ENCODE measurements around the gene BMP7. TPM values are rescaled to one million over a fixed set of nuclear protein-coding genes. Genes with fewer than 3 reads are reported as not detected.

Gene BMP7
- total RNA-seq, 2 experiments from 2014 or later = not detected

- Mint-ChIP-seq H3K36me3 (no peaks in the 10 kb centered on the region), H3K9me3 (no peaks in the 10 kb centered on the region), H3K4me1 (peaks cover 2% of the 10 kb centered on the region), H3K27me3 (peaks cover 20% of the 10 kb centered on the region), H3K27ac (no peak overlapping the region), H3K4me3 (no peak overlapping the region)
- ATAC-seq (ENCODE audit: low read depth) (no peak), DNase-seq (no peak)
- POLR2A ChIA-PET = no interaction called here
These were observed 35.3 kb downstream of the BMP7 start for GRCh38 chr20:57231161-57231560.

GRCh38 chr20:57230247-57230646 lies 36.2 kb downstream of the BMP7 start:
- Mint-ChIP-seq H3K27ac (no peak overlapping the region), H3K36me3 (no peaks in the 10 kb centered on the region), H3K27me3 (peaks cover 13% of the 10 kb centered on the region), H3K9me3 (no peaks in the 10 kb centered on the region), H3K4me1 (peaks cover 2% of the 10 kb centered on the region), H3K4me3 (no peak overlapping the region)
- POLR2A ChIA-PET = no interaction called here
- DNase-seq (no peak), ATAC-seq (ENCODE audit: low read depth) (no peak)

GRCh38 chr20:57229490-57229889 lies 37.0 kb downstream of the BMP7 start:
- ATAC-seq (ENCODE audit: low read depth) = no peak
- no peak for DNase-seq
- no peaks in the 10 kb centered on the region for H3K36me3 Mint-ChIP-seq
- no peak overlapping the region for H3K27ac Mint-ChIP-seq
- POLR2A ChIA-PET = no interaction called here
- H3K4me3 Mint-ChIP-seq = no peak overlapping the region
- peaks cover 2% of the 10 kb centered on the region for H3K4me1 Mint-ChIP-seq
- H3K9me3 Mint-ChIP-seq = no peaks in the 10 kb centered on the region
- H3K27me3 Mint-ChIP-seq = peaks cover 9% of the 10 kb centered on the region

- no peaks in the 10 kb centered on the region for H3K27me3 Mint-ChIP-seq
- ATAC-seq (ENCODE audit: low read depth) = no peak
- H3K4me1 Mint-ChIP-seq = peaks cover 2% of the 10 kb centered on the region
- DNase-seq = no peak
- POLR2A ChIA-PET = no interaction called here
- no peaks in the 10 kb centered on the region for H3K9me3 Mint-ChIP-seq
- H3K27ac Mint-ChIP-seq = no peak overlapping the region
- no peak overlapping the region for H3K4me3 Mint-ChIP-seq
- H3K36me3 Mint-ChIP-seq = no peaks in the 10 kb centered on the region
These were observed 40.6 kb downstream of the BMP7 start for GRCh38 chr20:57225830-57226229.

- POLR2A ChIA-PET = no interaction called here
- Mint-ChIP-seq H3K27me3 (no peaks in the 10 kb centered on the region), H3K4me1 (peaks cover 2% of the 10 kb centered on the region), H3K27ac (no peak overlapping the region), H3K4me3 (no peak overlapping the region), H3K36me3 (no peaks in the 10 kb centered on the region), H3K9me3 (no peaks in the 10 kb centered on the region)
- ATAC-seq (ENCODE audit: low read depth) (no peak), DNase-seq (no peak)
These were observed 41.2 kb downstream of the BMP7 start for GRCh38 chr20:57225197-57225733.

- ATAC-seq (ENCODE audit: low read depth) = no peak
- H3K9me3 Mint-ChIP-seq = no peaks in the 10 kb centered on the region
- no peaks in the 10 kb centered on the region for H3K27me3 Mint-ChIP-seq
- no peaks in the 10 kb centered on the region for H3K36me3 Mint-ChIP-seq
- H3K27ac Mint-ChIP-seq = no peak overlapping the region
- no peak for DNase-seq
- POLR2A ChIA-PET = no interaction called here
- H3K4me1 Mint-ChIP-seq = peaks cover 2% of the 10 kb centered on the region
- H3K4me3 Mint-ChIP-seq = no peak overlapping the region
These were observed 41.8 kb downstream of the BMP7 start for GRCh38 chr20:57224641-57225138.

GRCh38 chr20:57223648-57224489 lies 42.6 kb downstream of the BMP7 start:
- POLR2A ChIA-PET = no interaction called here
- Mint-ChIP-seq H3K4me3 (no peak overlapping the region), H3K4me1 (no peaks in the 10 kb centered on the region), H3K36me3 (no peaks in the 10 kb centered on the region), H3K27ac (no peak overlapping the region), H3K27me3 (no peaks in the 10 kb centered on the region), H3K9me3 (no peaks in the 10 kb centered on the region)
- DNase-seq (no peak), ATAC-seq (ENCODE audit: low read depth) (no peak)

- no peak for DNase-seq
- no peak for ATAC-seq (ENCODE audit: low read depth)
- Mint-ChIP-seq H3K27me3 (no peaks in the 10 kb centered on the region), H3K36me3 (no peaks in the 10 kb centered on the region), H3K4me1 (no peaks in the 10 kb centered on the region), H3K4me3 (no peak overlapping the region), H3K27ac (no peak overlapping the region), H3K9me3 (no peaks in the 10 kb centered on the region)
- POLR2A ChIA-PET = no interaction called here
These were observed 43.9 kb downstream of the BMP7 start for GRCh38 chr20:57222631-57222950.

- Mint-ChIP-seq H3K4me1 (no peaks in the 10 kb centered on the region), H3K9me3 (no peaks in the 10 kb centered on the region), H3K27ac (no peak overlapping the region), H3K36me3 (no peaks in the 10 kb centered on the region), H3K27me3 (no peaks in the 10 kb centered on the region), H3K4me3 (no peak overlapping the region)
- no peak for DNase-seq
- ATAC-seq (ENCODE audit: low read depth) = no peak
- POLR2A ChIA-PET = no interaction called here
These were observed 44.4 kb downstream of the BMP7 start for GRCh38 chr20:57221916-57222630.

- Mint-ChIP-seq H3K27me3 (no peaks in the 10 kb centered on the region), H3K36me3 (no peaks in the 10 kb centered on the region), H3K27ac (no peak overlapping the region), H3K4me3 (no peak overlapping the region), H3K4me1 (no peaks in the 10 kb centered on the region), H3K9me3 (no peaks in the 10 kb centered on the region)
- ATAC-seq (ENCODE audit: low read depth) = no peak
- no peak for DNase-seq
- POLR2A ChIA-PET = no interaction called here
These were observed 45.9 kb downstream of the BMP7 start for GRCh38 chr20:57220337-57221145.

GRCh38 chr20:57219071-57219677 lies 47.3 kb downstream of the BMP7 start:
- Mint-ChIP-seq H3K27ac (no peak overlapping the region), H3K36me3 (no peaks in the 10 kb centered on the region), H3K9me3 (no peaks in the 10 kb centered on the region), H3K4me1 (no peaks in the 10 kb centered on the region), H3K4me3 (no peak overlapping the region), H3K27me3 (no peaks in the 10 kb centered on the region)
- ATAC-seq (ENCODE audit: low read depth) (no peak), DNase-seq (no peak)
- POLR2A ChIA-PET = no interaction called here

GRCh38 chr20:57218489-57218888 lies 48.0 kb downstream of the BMP7 start:
- no peak overlapping the region for H3K27ac Mint-ChIP-seq
- H3K9me3 Mint-ChIP-seq = no peaks in the 10 kb centered on the region
- no peaks in the 10 kb centered on the region for H3K4me1 Mint-ChIP-seq
- no peaks in the 10 kb centered on the region for H3K36me3 Mint-ChIP-seq
- POLR2A ChIA-PET = no interaction called here
- DNase-seq = no peak
- no peak for ATAC-seq (ENCODE audit: low read depth)
- H3K27me3 Mint-ChIP-seq = no peaks in the 10 kb centered on the region
- H3K4me3 Mint-ChIP-seq = no peak overlapping the region

GRCh38 chr20:57217802-57218201 lies 48.6 kb downstream of the BMP7 start:
- no peak for ATAC-seq (ENCODE audit: low read depth)
- DNase-seq = no peak
- no peaks in the 10 kb centered on the region for H3K4me1 Mint-ChIP-seq
- POLR2A ChIA-PET = no interaction called here
- H3K27ac Mint-ChIP-seq = no peak overlapping the region
- H3K9me3 Mint-ChIP-seq = no peaks in the 10 kb centered on the region
- peaks cover 3% of the 10 kb centered on the region for H3K27me3 Mint-ChIP-seq
- no peak overlapping the region for H3K4me3 Mint-ChIP-seq
- H3K36me3 Mint-ChIP-seq = no peaks in the 10 kb centered on the region
